Spleen (tissue), 7 donors: ENCODE results near the gene TMEM181.

Experiments used
- POLR2A ChIP-seq, 3 donors: fragments of 450-650 bp; IDR thresholded peaks; one replicate each; pipeline ENCODE4 v1.5.1; 2017; ENCODE audit warnings: antibody characterized with exemption in 3 of 3, mild to moderate bottlenecking in 1 of 3
- POLR2AphosphoS5 ChIP-seq, 3 donors: sonication (generic); formaldehyde crosslinking; IDR thresholded peaks; one replicate each; pipeline ENCODE4 v1.5.1; 2017; ENCODE audit warnings: antibody characterized with exemption in 3 of 3
- TF ChIP-seq, protein P1 (sequence below), 11 experiments: fragments of 200-600 bp in 7 of 11; fragments of 450-650 bp in 4 of 11; sonication (generic) in 4 of 11; IDR thresholded peaks in 8 of 11; conservative IDR thresholded peaks in 3 of 11; 1 replicate in 7 of 11; 2 replicates in 4 of 11; pipeline versions ENCODE4 v1.4.0 to v1.8.0; 2016 to 2021; ENCODE audit warnings: antibody characterized with exemption in 11 of 11, inconsistent platforms in 4 of 11, mild to moderate bottlenecking in 1 of 11
- donor health status: DM: no; HTN: no; CAD: no; lungs with moderate emphysema.
- donor health status: DM: no; HTN: no; CAD: no.
- donor health status: DM: no; HTN: no; CAD: no.

DNA sequence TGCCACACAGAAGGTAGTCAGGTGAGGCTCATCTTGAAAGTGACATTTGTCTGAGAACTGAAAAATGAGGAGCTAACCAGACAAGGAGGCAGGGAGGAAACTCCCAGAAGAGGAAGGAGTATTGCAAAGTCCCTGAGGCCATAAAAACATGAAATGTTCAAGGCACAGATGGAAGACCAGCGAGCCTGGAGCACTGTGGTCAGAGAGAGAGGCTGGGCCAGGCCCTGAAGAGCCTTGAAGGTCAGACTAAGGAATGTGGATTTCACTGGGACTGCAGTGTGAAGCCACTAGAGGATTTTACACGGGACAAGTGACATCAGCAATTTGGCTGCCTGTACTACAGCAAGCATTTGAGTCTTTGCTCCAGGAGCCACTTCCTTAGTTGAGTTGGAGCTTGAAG is 21.1 kb upstream of the TMEM181 start:
- TF ChIP-seq, protein P1, sequence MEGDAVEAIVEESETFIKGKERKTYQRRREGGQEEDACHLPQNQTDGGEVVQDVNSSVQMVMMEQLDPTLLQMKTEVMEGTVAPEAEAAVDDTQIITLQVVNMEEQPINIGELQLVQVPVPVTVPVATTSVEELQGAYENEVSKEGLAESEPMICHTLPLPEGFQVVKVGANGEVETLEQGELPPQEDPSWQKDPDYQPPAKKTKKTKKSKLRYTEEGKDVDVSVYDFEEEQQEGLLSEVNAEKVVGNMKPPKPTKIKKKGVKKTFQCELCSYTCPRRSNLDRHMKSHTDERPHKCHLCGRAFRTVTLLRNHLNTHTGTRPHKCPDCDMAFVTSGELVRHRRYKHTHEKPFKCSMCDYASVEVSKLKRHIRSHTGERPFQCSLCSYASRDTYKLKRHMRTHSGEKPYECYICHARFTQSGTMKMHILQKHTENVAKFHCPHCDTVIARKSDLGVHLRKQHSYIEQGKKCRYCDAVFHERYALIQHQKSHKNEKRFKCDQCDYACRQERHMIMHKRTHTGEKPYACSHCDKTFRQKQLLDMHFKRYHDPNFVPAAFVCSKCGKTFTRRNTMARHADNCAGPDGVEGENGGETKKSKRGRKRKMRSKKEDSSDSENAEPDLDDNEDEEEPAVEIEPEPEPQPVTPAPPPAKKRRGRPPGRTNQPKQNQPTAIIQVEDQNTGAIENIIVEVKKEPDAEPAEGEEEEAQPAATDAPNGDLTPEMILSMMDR (IDR thresholded peaks at IDR 0.05 in 8 of 11, conservative IDR thresholded peaks at IDR 0.05 in 3 of 11), result no peak
- no peak for TF ChIP-seq POLR2A (IDR thresholded peaks at IDR 0.05)
- no peak for TF ChIP-seq POLR2AphosphoS5 (IDR thresholded peaks at IDR 0.05)
